ENCODE data around the gene RAPGEFL1. TPM values are rescaled to one million over a fixed set of nuclear protein-coding genes. Genes with fewer than 3 reads are reported as not detected.

Gene RAPGEFL1
- total and polyA plus RNA-seq, 2 of the 8 experiments (the other 6 are each of a cell fraction or from before 2014, with no cell fraction given) = 20.0 to 20.2 TPM

- Histone ChIP-seq H3K14ac (ENCODE audit: insufficient read length) (no peak overlapping the region), H3K36me3 (ENCODE audit: control insufficient read depth in 2 of 4, insufficient read depth in 4 of 4, low read length in 3 of 4) (peaks cover 34 to 75% (median 61%) of the 10 kb centered on the region in 4 experiments), H3K23me2 (ENCODE audit: low read depth, low read length) (no peaks in the 10 kb centered on the region; the same call in 1 of the 2 replicates), H3K4me3 (ENCODE audit: extremely low read depth in 1 of 4, insufficient read depth in 2 of 4, low read depth in 3 of 4, low read length in 4 of 4) (no peak overlapping the region), H4K20me1 (replicated peaks in 1 of 2; ENCODE audit: control insufficient read depth in 1 of 2, insufficient read depth in 2 of 2, low read length in 2 of 2) (peaks cover 0 to 2% of the 10 kb centered on the region in 2 experiments), H2BK120ac (replicated peaks; ENCODE audit: low read depth, low read length) (no peak overlapping the region), H2BK12ac (ENCODE audit: low read depth, low read length) (no peak overlapping the region), H4K5ac (ENCODE audit: insufficient read length, low read depth, low read length) (no peak overlapping the region), H3K4me1 (replicated peaks in 1 of 4; ENCODE audit: control insufficient read depth in 3 of 4, insufficient read depth in 4 of 4, low read length in 3 of 4) (no peaks in the 10 kb centered on the region), H3K79me2 (ENCODE audit: control insufficient read depth in 1 of 2, insufficient read depth in 2 of 2, low read length in 2 of 2) (peaks cover 0 to 11% of the 10 kb centered on the region in 2 experiments; a peak in 1 of 4 replicates), H3K4me2 (ENCODE audit: insufficient read depth in 1 of 2, low read depth in 2 of 2, low read length in 2 of 2) (no peak overlapping the region), H2AFZ (ENCODE audit: low read length) (no peak overlapping the region), H2BK15ac (ENCODE audit: low read length) (no peak overlapping the region), H2BK20ac (ENCODE audit: low read length) (no peak overlapping the region), H3K9ac (replicated peaks in 1 of 4; ENCODE audit: extremely low read depth in 1 of 4, low read depth in 3 of 4, low read length in 3 of 4) (no peak overlapping the region), H3K18ac (ENCODE audit: extremely low read depth, low read length) (no peak overlapping the region), H3K27ac (ENCODE audit: low read depth, low read length) (no peak overlapping the region), H3K23ac (ENCODE audit: insufficient read length) (no peak overlapping the region), H3K4ac (replicated peaks; ENCODE audit: insufficient read length, low read depth, low read length) (no peak overlapping the region), H2AK5ac (ENCODE audit: low read depth, low read length) (no peak overlapping the region), H3K79me1 (ENCODE audit: low read depth, low read length) (no peaks in the 10 kb centered on the region), H3K27me3 (replicated peaks in 1 of 4; ENCODE audit: control insufficient read depth in 3 of 4, extremely low read depth in 1 of 4, insufficient read depth in 3 of 4, low read length in 3 of 4) (no peaks in the 10 kb centered on the region), H2BK5ac (ENCODE audit: low read depth, low read length) (no peak overlapping the region), H4K91ac (replicated peaks; ENCODE audit: insufficient read length, low read length) (no peak overlapping the region), H4K8ac (ENCODE audit: extremely low read depth, insufficient read depth, low read length) (no peak overlapping the region), H3K56ac (replicated peaks; ENCODE audit: insufficient read length, low read depth, low read length) (no peak overlapping the region), H3K9me3 (ENCODE audit: insufficient read depth in 2 of 2, low read depth in 1 of 2, low read length in 1 of 2) (no peaks in the 10 kb centered on the region)
- TF ChIP-seq RXRA (IDR thresholded peaks at IDR 0.05; ENCODE audit: insufficient read depth, low read depth, low read length) (no peak), POLR2AphosphoS5 (IDR thresholded peaks at IDR 0.05; ENCODE audit: low read depth, low read length) (no peak), MAFK (IDR thresholded peaks at IDR 0.05; ENCODE audit: low read depth, low read length) (no peak), SIRT6 (IDR thresholded peaks at IDR 0.05; ENCODE audit: low read length) (no peak), SRF (IDR thresholded peaks at IDR 0.05; ENCODE audit: low read depth, low read length) (no peak), SP1 (IDR thresholded peaks at IDR 0.05; ENCODE audit: low read depth, low read length) (no peak)
- no peak for FAIRE-seq
- CTCF ChIA-PET (ENCODE audit: partially characterized antibody) = interaction anchor here (0.5 to 14.0 kb wide), 5 partner anchors 10 to 247 kb away, joined by 3 to 135 read pairs (median 8); no protein-coding TSS in a partner anchor
- POLR2A ChIA-PET (ENCODE audit: partially characterized antibody) = interaction anchor here (1.0 to 4.6 kb wide), 9 partner anchors 9 to 43 kb away, joined by 3 to 35 read pairs (median 4); partner anchors contain the start of genes MSL1 and RAPGEFL1
- 92% methylated on average over 7 of the region's 7 CpGs; no CpG with 5 or more reads in 1 of the 2 experiments for WGBS, 2 experiments (ENCODE audit: extremely low coverage in 1 of 2, insufficient coverage in 1 of 2, insufficient read length in 1 of 2, insufficient replicate concordance in 2 of 2, low coverage in 1 of 2, low lambda C conversion rate in 2 of 2, missing lambda C conversion rate in 1 of 2)
- no peak for DNase-seq (ENCODE audit: low read depth in 1 of 2, low spot score in 2 of 2)
Measured at GRCh38 chr17:40134184-40134583, 43.1 kb upstream of the RAPGEFL1 start.

Data from H1 (cell line).